Activated CD4-positive, alpha-beta T cell treated with anti-CD3 and anti-CD28 coated beads, Interleukin-2, Interleukin-6, amounts not matched to agents 100 ng/mL and 50 ng/mL, durations not matched to agents 16 hours and 8 hours (primary cell): Measurements from ENCODE around the gene PTRHD1.
A peak's percentile ranks its signal among the peaks of the same experiment; 100 is the strongest.
"Not testable (repeated sequence)": the region's sequence is repeated elsewhere in the genome, so short reads cannot be mapped to it uniquely, and the experiment has no call there.

Experiments
- DNase-seq: peaks from one replicate; pipeline ENCODE4 v3.0.0-alpha.2; 2020

PTRHD1 gene

GRCh38 chr2:24792874-24793760 is at the start of gene PTRHD1, which contains the start of gene CENPO:
Gene PTRHD1, minus strand, starts transcription at chr2:24793391. Its CDS starts 14 bp downstream, at chr2:24793377.
Gene CENPO, plus strand, starts transcription at chr2:24793425. Its CDS starts 495 bp downstream, at chr2:24793920.
- peak; percentile 96 for DNase-seq

- DNase-seq, result no peak
These were observed 49.2 kb upstream of the PTRHD1 start for GRCh38 chr2:24842081-24843050.

GRCh38 chr2:24840962-24841945 is 48.1 kb upstream of the PTRHD1 start:
- DNase-seq, result no peak

GRCh38 chr2:24840164-24840869 is 47.1 kb upstream of the PTRHD1 start:
- no peak for DNase-seq

GRCh38 chr2:24839729-24840128 is 46.5 kb upstream of the PTRHD1 start:
- no peak for DNase-seq

- DNase-seq, result no peak
These were observed 45.4 kb upstream of the PTRHD1 start for GRCh38 chr2:24838541-24838940.

GRCh38 chr2:24837996-24838513 is 44.9 kb upstream of the PTRHD1 start:
- no peak for DNase-seq

GRCh38 chr2:24836706-24837105 is 43.5 kb upstream of the PTRHD1 start:
- DNase-seq, result no peak

- no peak for DNase-seq
These were observed 43.0 kb upstream of the PTRHD1 start for GRCh38 chr2:24836206-24836605.

- DNase-seq, result not testable (repeated sequence)
These were observed 42.2 kb upstream of the PTRHD1 start for GRCh38 chr2:24835411-24835810.

GRCh38 chr2:24834733-24835395 is 41.7 kb upstream of the PTRHD1 start:
- DNase-seq, result no peak

GRCh38 chr2:24833821-24834732 is 40.9 kb upstream of the PTRHD1 start:
- no peak for DNase-seq

GRCh38 chr2:24832931-24833701 is 39.9 kb upstream of the PTRHD1 start:
- no peak for DNase-seq

- no peak for DNase-seq
These were observed 39.3 kb upstream of the PTRHD1 start for GRCh38 chr2:24832521-24832920.

- no peak for DNase-seq
These were observed 38.9 kb upstream of the PTRHD1 start for GRCh38 chr2:24832073-24832461.

GRCh38 chr2:24831221-24832072 is 38.3 kb upstream of the PTRHD1 start:
- no peak for DNase-seq

- no peak for DNase-seq
These were observed 37.6 kb upstream of the PTRHD1 start for GRCh38 chr2:24830786-24831185.

GRCh38 chr2:24830351-24830750 is 37.2 kb upstream of the PTRHD1 start:
- no peak for DNase-seq
